Endothelial cell of umbilical vein (primary cell): ENCODE data around the gene NLRP9. TPM values are rescaled to one million over a fixed set of nuclear protein-coding genes. Genes with fewer than 3 reads are reported as not detected.

Source experiments
- BruUV-seq: library from RNA; stranded (reverse); fragments of 400-500 nt; replicated peaks from 2 replicates; lab custom pipeline; 2021; lab: Mats Ljungman, UMichigan
- CTCF ChIA-PET: fragments of 300-600, 350-600 bp; sonication (Branson Sonifier 250); formaldehyde crosslinking; loops from one replicate; lab custom pipeline; 2021; ENCODE audit warnings: antibody characterized with exemption, inconsistent platforms; lab: Charles Lee
- POLR2A ChIA-PET: fragments of 300-600, 350-600 bp; sonication (Branson Sonifier 250); formaldehyde crosslinking; loops from one replicate; lab custom pipeline; 2021; ENCODE audit warnings: antibody characterized with exemption, inconsistent platforms; lab: Charles Lee
- DNase-seq: peaks from one replicate; pipeline ENCODE4 v3.0.0-alpha.2; 2011; ENCODE audit warnings: low read depth, low spot score
- FAIRE-seq: peaks from 2 replicates; lab custom pipeline; 2011; peaks lifted over from hg19 to GRCh38; lab: Jason Lieb, UNC
- H2AFZ ChIP-seq: 2 replicates; pipeline ENCODE4 v1.6.0; 2012; ENCODE audit warnings: low read depth, low read length, control low read depth, inconsistent platforms
- H3K27ac ChIP-seq: 2 replicates; pipeline ENCODE4 v1.5.1; 2011; ENCODE audit warnings: low read depth, mild to moderate bottlenecking, control low read depth, low read length, moderate library complexity; ENCODE audit not compliant: insufficient read depth
- H3K27me3 ChIP-seq, 2 experiments: 2 replicates each; pipeline versions ENCODE4 v1.6.0 to v1.6.1; 2011; ENCODE audit warnings: low read length in 2 of 2, mixed read lengths in 1 of 2; ENCODE audit not compliant: control insufficient read depth in 2 of 2, insufficient read depth in 2 of 2
- H3K36me3 ChIP-seq, 2 experiments: 2 replicates in 1 of 2; 3 replicates in 1 of 2; pipeline ENCODE4 v1.5.1; 2011; ENCODE audit warnings: low read length in 2 of 2, mild to moderate bottlenecking in 1 of 2, moderate library complexity in 1 of 2; ENCODE audit not compliant: control insufficient read depth in 2 of 2, insufficient read depth in 2 of 2; ENCODE audit errors: extremely low read depth in 1 of 2
- H3K4me1 ChIP-seq: 3 replicates; pipeline ENCODE4 v1.5.1; 2011; ENCODE audit warnings: mild to moderate bottlenecking, low read length; ENCODE audit not compliant: control insufficient read depth, insufficient read depth; ENCODE audit errors: extremely low read depth
- H3K4me2 ChIP-seq: 2 replicates; pipeline ENCODE4 v1.6.1; 2011; ENCODE audit warnings: low read length, control low read depth, mixed read lengths; ENCODE audit not compliant: insufficient read depth
- H3K4me3 ChIP-seq, 3 experiments: fragments of 200-600 bp in 1 of 3; sonication (generic), shearing (Covaris generic) in 1 of 3; replicated peaks in 1 of 3; 2 replicates each; pipeline ENCODE4 v1.5.1; 2011 to 2016; ENCODE audit warnings: control low read depth in 3 of 3, low read length in 3 of 3, mild to moderate bottlenecking in 2 of 3, inconsistent platforms in 1 of 3, low read depth in 1 of 3, moderate library complexity in 1 of 3; ENCODE audit not compliant: insufficient read depth in 1 of 3
- H3K79me2 ChIP-seq: 2 replicates; pipeline ENCODE4 v1.6.0; 2012; ENCODE audit warnings: low read length, inconsistent platforms; ENCODE audit not compliant: control insufficient read depth, insufficient read depth
- H3K9ac ChIP-seq: replicated peaks from 2 replicates; pipeline ENCODE3; 2011; ENCODE audit warnings: low read length, control low read depth; ENCODE audit not compliant: insufficient read depth; ENCODE audit errors: extremely low read depth
- H3K9me1 ChIP-seq: replicated peaks from 3 replicates; pipeline ENCODE4 v1.6.0; 2011; ENCODE audit warnings: mild to moderate bottlenecking, low read length; ENCODE audit not compliant: control insufficient read depth, insufficient read depth; ENCODE audit errors: extremely low read depth
- H3K9me3 ChIP-seq: replicated peaks from 2 replicates; pipeline ENCODE4 v1.5.1; 2012; ENCODE audit warnings: low read length, inconsistent platforms; ENCODE audit not compliant: control insufficient read depth, insufficient read depth
- H4K20me1 ChIP-seq: replicated peaks from 2 replicates; pipeline ENCODE3; 2011; ENCODE audit warnings: mild to moderate bottlenecking, low read length; ENCODE audit not compliant: control insufficient read depth, insufficient read depth; ENCODE audit errors: extremely low read depth
- CTCF ChIP-seq, 2 donors: IDR thresholded peaks; 1 replicate in 1 of 2; 2 replicates in 1 of 2; pipeline ENCODE4 v1.5.1; 2011; ENCODE audit warnings: low read length in 2 of 2, mild to moderate bottlenecking in 2 of 2, moderate library complexity in 2 of 2, control low read depth in 1 of 2, inconsistent platforms in 1 of 2, low read depth in 1 of 2; ENCODE audit not compliant: insufficient read depth in 1 of 2; ENCODE audit errors: extremely low read depth in 1 of 2
- EZH2 ChIP-seq: IDR thresholded peaks from 2 replicates; pipeline ENCODE4 v1.6.1; 2012; ENCODE audit warnings: borderline replicate concordance, low read depth, mild to moderate bottlenecking, moderate library complexity, low read length, inconsistent platforms; ENCODE audit not compliant: severe bottlenecking
- FOS ChIP-seq: IDR thresholded peaks from 2 replicates; pipeline ENCODE4 v1.6.1; 2011; ENCODE audit warnings: mild to moderate bottlenecking, low read length, moderate library complexity, borderline replicate concordance; ENCODE audit not compliant: insufficient read depth
- GATA2 ChIP-seq: IDR thresholded peaks from 2 replicates; pipeline ENCODE4 v1.7.0; 2011; ENCODE audit warnings: low read depth, mild to moderate bottlenecking, moderate library complexity, mixed read lengths, low read length; ENCODE audit not compliant: insufficient read length, insufficient read depth
- JUN ChIP-seq: IDR thresholded peaks from 2 replicates; pipeline ENCODE4 v1.6.1; 2011; ENCODE audit warnings: borderline replicate concordance, low read depth; ENCODE audit not compliant: insufficient read length, insufficient read depth
- MAX ChIP-seq: IDR thresholded peaks from 2 replicates; pipeline ENCODE4 v1.6.1; 2011; ENCODE audit not compliant: insufficient read depth, insufficient read length
- MYC ChIP-seq: IDR thresholded peaks from one replicate; pipeline ENCODE4 v1.6.1; 2011; ENCODE audit warnings: mild to moderate bottlenecking, low read depth, low read length
- POLR2A ChIP-seq: IDR thresholded peaks from 2 replicates; pipeline ENCODE4 v1.6.1; 2012; ENCODE audit warnings: low read depth, mild to moderate bottlenecking, control low read depth, low read length
- POLR2AphosphoS5 ChIP-seq: IDR thresholded peaks from 2 replicates; pipeline ENCODE4 v1.6.1; 2012; ENCODE audit warnings: low read depth, mild to moderate bottlenecking, control low read depth, low read length, moderate library complexity; ENCODE audit not compliant: insufficient read depth
- dilution Hi-C: fragments of 300-500 bp; cut with MboI; formaldehyde crosslinking; loops from one replicate; pipeline ENCODE4 v1.15.0; 2019; ENCODE audit warnings: low sequenced_read_pairs; ENCODE audit not compliant: extremely low pct_ligation_motif_present
- intact Hi-C: fragments of 100-400 bp; cut with micrococcal nuclease; formaldehyde crosslinking; loops from one replicate; pipeline ENCODE4 v1.10.0; 2022
- polyA plus RNA-seq, 4 experiments: library from polyadenylated mRNA; depleted of rRNA in 3 of 4; stranded (reverse) in 3 of 4; unstranded in 1 of 4; fragments of >200 nt; gene quantifications; 2 replicates each; pipeline versions ENCODE4 v1.2.1 to v1.2.3, GENCODE V29; 2011 to 2012; ENCODE audit warnings: missing spikeins in 1 of 4
- total RNA-seq: library from RNA; stranded (reverse); gene quantifications from 2 replicates; pipeline ENCODE4 v1.2.3, GENCODE V29; 2021

NLRP9 gene
- total and polyA plus RNA-seq, 2 donors (not counting 3 experiments of a cell fraction or from before 2014, with no cell fraction given): not detected

DNA sequence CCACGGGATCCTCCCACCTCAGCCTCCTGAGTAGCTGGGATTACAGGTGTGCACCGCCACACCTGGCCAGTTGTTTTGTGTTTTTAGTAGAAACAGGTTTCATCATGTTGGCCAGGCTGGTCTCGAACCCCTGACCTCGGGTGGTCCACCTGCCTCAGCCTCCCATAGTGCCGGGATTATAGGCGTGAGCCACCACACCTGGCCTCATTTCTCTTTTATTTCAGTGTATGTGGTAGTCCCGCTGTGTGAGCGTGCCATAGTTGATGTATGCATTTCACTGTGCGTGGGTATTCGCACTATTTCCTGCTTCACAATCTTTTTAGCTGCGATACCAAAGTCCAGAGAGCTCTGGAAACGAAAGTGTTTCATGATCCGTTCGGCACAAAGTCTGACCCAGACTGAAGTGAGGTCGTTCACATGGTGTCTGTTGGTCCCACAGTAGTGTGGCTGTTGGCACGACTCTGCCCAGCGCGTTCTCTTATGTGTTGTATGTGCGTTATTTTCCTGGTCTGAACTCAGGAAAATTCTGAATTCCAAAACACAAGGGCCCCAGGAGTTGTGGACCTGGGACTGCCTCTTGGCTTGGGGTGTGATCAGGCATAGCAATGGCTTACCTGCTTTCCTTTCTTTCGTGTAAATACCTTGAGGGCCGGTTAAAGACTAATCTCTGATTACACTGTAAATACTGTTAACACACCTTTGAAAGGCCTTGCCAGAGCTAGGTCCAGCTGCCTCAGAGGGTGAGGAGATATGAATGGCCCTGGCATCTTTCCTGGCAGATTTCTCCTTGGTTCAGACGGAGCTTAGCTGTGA lies 54.5 kb downstream of the NLRP9 start:
- Histone ChIP-seq H3K4me2 (no peak overlapping the region), H3K27me3 (no peaks in the 10 kb centered on the region), H3K79me2 (peaks cover 65% of the 10 kb centered on the region), H3K4me3 (no peak overlapping the region), H2AFZ (no peak overlapping the region), H3K9ac (no peak overlapping the region), H3K36me3 (peaks cover 7 to 48% of the 10 kb centered on the region in 2 experiments), H3K4me1 (peaks cover 8% of the 10 kb centered on the region), H3K9me3 (no peaks in the 10 kb centered on the region), H4K20me1 (no peaks in the 10 kb centered on the region), H3K9me1 (no peaks in the 10 kb centered on the region), H3K27ac (no peak overlapping the region)
- no TSS peak for BruUV-seq
- ChIA-PET CTCF (interaction anchor here (1.9 kb wide), 1 partner anchor 12 kb away, joined by 6 read pairs; no protein-coding TSS in a partner anchor), POLR2A (no interaction called here)
- FAIRE-seq: no peak
- dilution Hi-C loops (no loop called here), intact Hi-C loops (no loop called here)
- no peak for DNase-seq
- TF ChIP-seq CTCF (IDR thresholded peaks at IDR 0.05; ENCODE audit: extremely low read depth in 1 of 2, insufficient read depth in 1 of 2, low read depth in 1 of 2, low read length in 2 of 2): no peak
- TF ChIP-seq EZH2: no peak
- no peak for TF ChIP-seq MAX
- TF ChIP-seq GATA2: no peak
- no peak for TF ChIP-seq JUN
- no peak for TF ChIP-seq POLR2A
- no peak for TF ChIP-seq FOS
- no peak for TF ChIP-seq MYC
- no peak for TF ChIP-seq POLR2AphosphoS5
